Activated CD4-positive, alpha-beta T cell treated with anti-CD3 and anti-CD28 coated beads, Interleukin-2, amount 50 U/mL, for 1 hour (primary cell): Measurements from ENCODE around the gene BIN2.

Experiments used
- DNase-seq: peaks from one replicate; pipeline ENCODE4 v3.0.0-alpha.2; 2020

BIN2 gene

GRCh38 chr12:51253276-51253675, 70.7 kb downstream of the BIN2 start:
- DNase-seq, result no peak

GRCh38 chr12:51247523-51248206, 76.3 kb downstream of the BIN2 start:
- DNase-seq, result no peak

GRCh38 chr12:51246254-51246853, 77.6 kb downstream of the BIN2 start:
- DNase-seq, result no peak

- no peak for DNase-seq
These were observed 78.3 kb downstream of the BIN2 start for GRCh38 chr12:51245476-51246253.

GRCh38 chr12:51244269-51244668, 79.7 kb downstream of the BIN2 start:
- no peak for DNase-seq

GRCh38 chr12:51242876-51243275, 81.1 kb downstream of the BIN2 start:
- DNase-seq, result no peak

GRCh38 chr12:51242120-51242519, 81.9 kb downstream of the BIN2 start:
- DNase-seq, result no peak

- no peak for DNase-seq
These were observed 83.0 kb downstream of the BIN2 start for GRCh38 chr12:51240971-51241370.

- peak; percentile 94 for DNase-seq
These were observed 85.3 kb downstream of the BIN2 start, which contains the start of gene DAZAP2 for GRCh38 chr12:51238510-51239334. Gene DAZAP2, plus strand, starts transcription at chr12:51238826. Its CDS starts 82 bp downstream, at chr12:51238908.

GRCh38 chr12:51238037-51238509, 85.9 kb downstream of the BIN2 start:
- peak; percentile 20 for DNase-seq

- DNase-seq, result no peak
These were observed 89.4 kb downstream of the BIN2 start for GRCh38 chr12:51234530-51234929.

GRCh38 chr12:51232642-51233041, 91.3 kb downstream of the BIN2 start:
- DNase-seq, result no peak
